ENCODE data around the gene LMTK2.

Gene LMTK2

GRCh38 chr7:98106647-98107312 lies at the start of gene LMTK2:
Gene LMTK2 (plus strand): TSS chr7:98106862. CDS start chr7:98107178, 316 bp downstream.
- peak; percentile 95 for DNase-seq

GRCh38 chr7:98057157-98057556 lies 49.5 kb upstream of the LMTK2 start:
- DNase-seq: no peak

- DNase-seq: no peak
Observed at GRCh38 chr7:98058186-98058585, 48.5 kb upstream of the LMTK2 start.

- no peak for DNase-seq
Observed at GRCh38 chr7:98064233-98064632, 42.4 kb upstream of the LMTK2 start.

- no peak for DNase-seq
Observed at GRCh38 chr7:98066208-98066607, 40.5 kb upstream of the LMTK2 start.

- no peak for DNase-seq
Observed at GRCh38 chr7:98066934-98067507, 39.6 kb upstream of the LMTK2 start.

- DNase-seq: no peak
Observed at GRCh38 chr7:98073047-98073446, 33.6 kb upstream of the LMTK2 start.

- DNase-seq: no peak
Observed at GRCh38 chr7:98075801-98076200, 30.9 kb upstream of the LMTK2 start.

GRCh38 chr7:98077762-98078161 lies 28.9 kb upstream of the LMTK2 start:
- no peak for DNase-seq

GRCh38 chr7:98078197-98078870 lies 28.3 kb upstream of the LMTK2 start:
- no peak for DNase-seq

GRCh38 chr7:98079891-98080648 lies 26.6 kb upstream of the LMTK2 start:
- no peak for DNase-seq

GRCh38 chr7:98081319-98081718 lies 25.3 kb upstream of the LMTK2 start:
- DNase-seq: no peak

- no peak for DNase-seq
Observed at GRCh38 chr7:98084631-98085030, 22.0 kb upstream of the LMTK2 start.

- DNase-seq: no peak
Observed at GRCh38 chr7:98085674-98086073, 21.0 kb upstream of the LMTK2 start.

- no peak for DNase-seq
Observed at GRCh38 chr7:98086281-98086718, 20.4 kb upstream of the LMTK2 start.

- no peak for DNase-seq
Observed at GRCh38 chr7:98088109-98088508, 18.6 kb upstream of the LMTK2 start.

- DNase-seq: no peak
Observed at GRCh38 chr7:98090116-98090515, 16.5 kb upstream of the LMTK2 start.

GRCh38 chr7:98091061-98091460 lies 15.6 kb upstream of the LMTK2 start:
- no peak for DNase-seq

- DNase-seq: no peak
Observed at GRCh38 chr7:98091523-98091922, 15.1 kb upstream of the LMTK2 start.

- no peak for DNase-seq
Observed at GRCh38 chr7:98097042-98097645, 9.5 kb upstream of the LMTK2 start.

- DNase-seq: no peak
Observed at GRCh38 chr7:98100088-98100487, 6.6 kb upstream of the LMTK2 start.

GRCh38 chr7:98102170-98102569 lies 4.5 kb upstream of the LMTK2 start:
- no peak for DNase-seq

- DNase-seq: no peak
Observed at GRCh38 chr7:98105942-98106544, 619 bp upstream of the LMTK2 start.

Measured in activated CD4-positive, alpha-beta T cell treated with anti-CD3 and anti-CD28 coated beads for 1 hour (primary cell).